Germinal center (tissue), 1 donor: Measurements from ENCODE around the gene AIF1.
"Not testable (repeated sequence)": the region's sequence is repeated elsewhere in the genome, so short reads cannot be mapped to it uniquely, and the experiment has no call there.

Experiments used
- DNase-seq: peaks from one replicate; pipeline ENCODE4 v3.0.0; 2012; ENCODE audit warnings: mixed read lengths, low spot score

Gene AIF1

GRCh38 chr6:31580807-31581433 is 34.1 kb upstream of the AIF1 start:
- peak; percentile 85 for DNase-seq

- DNase-seq, result no peak
Observed at GRCh38 chr6:31581434-31582229, 33.4 kb upstream of the AIF1 start.

- DNase-seq, result no peak
Observed at GRCh38 chr6:31582230-31582643, 32.8 kb upstream of the AIF1 start, which contains the start of gene LTB. Gene LTB, minus strand, starts transcription at chr6:31582424. Its CDS starts 7 bp downstream, at chr6:31582417.

GRCh38 chr6:31585491-31585890 is 29.5 kb upstream of the AIF1 start:
- no peak for DNase-seq

- DNase-seq, result no peak
Observed at GRCh38 chr6:31586008-31586407, 29.0 kb upstream of the AIF1 start, which contains the start of gene LST1. Gene LST1, plus strand, starts transcription at chr6:31586277. Its CDS starts 1,023 bp downstream, at chr6:31587300.

- peak; percentile 55 for DNase-seq
Observed at GRCh38 chr6:31586599-31587281, 28.3 kb upstream of the AIF1 start.

GRCh38 chr6:31587791-31588777 is 26.9 kb upstream of the AIF1 start:
- no peak for DNase-seq

- DNase-seq, result no peak
Observed at GRCh38 chr6:31588871-31589650, 26.0 kb upstream of the AIF1 start.

- not testable (repeated sequence) for DNase-seq
Observed at GRCh38 chr6:31590691-31591090, 24.3 kb upstream of the AIF1 start.

GRCh38 chr6:31592396-31592771 is 22.6 kb upstream of the AIF1 start:
- no peak for DNase-seq

GRCh38 chr6:31597006-31597405 is 18.0 kb upstream of the AIF1 start:
- peak; percentile 67 for DNase-seq

- no peak for DNase-seq
Observed at GRCh38 chr6:31607317-31607716, 7.7 kb upstream of the AIF1 start.

GRCh38 chr6:31609519-31610406 is 5.3 kb upstream of the AIF1 start:
- DNase-seq, result no peak

GRCh38 chr6:31610968-31611367 is 4.1 kb upstream of the AIF1 start:
- no peak for DNase-seq

GRCh38 chr6:31614075-31614619 is 887 bp upstream of the AIF1 start:
- no peak for DNase-seq

- DNase-seq, result peak; percentile 38
Observed at GRCh38 chr6:31615748-31616147, 714 bp downstream of the AIF1 start.

GRCh38 chr6:31617010-31617409 is 2.0 kb downstream of the AIF1 start:
- DNase-seq, result no peak

- peak; percentile 98 for DNase-seq
Observed at GRCh38 chr6:31619805-31620585, 5.0 kb downstream of the AIF1 start.
